ENCODE results near the gene MLLT10.
"Not testable (repeated sequence)": the region's sequence is repeated elsewhere in the genome, so short reads cannot be mapped to it uniquely, and the experiment has no call there.

MLLT10 gene

DNA sequence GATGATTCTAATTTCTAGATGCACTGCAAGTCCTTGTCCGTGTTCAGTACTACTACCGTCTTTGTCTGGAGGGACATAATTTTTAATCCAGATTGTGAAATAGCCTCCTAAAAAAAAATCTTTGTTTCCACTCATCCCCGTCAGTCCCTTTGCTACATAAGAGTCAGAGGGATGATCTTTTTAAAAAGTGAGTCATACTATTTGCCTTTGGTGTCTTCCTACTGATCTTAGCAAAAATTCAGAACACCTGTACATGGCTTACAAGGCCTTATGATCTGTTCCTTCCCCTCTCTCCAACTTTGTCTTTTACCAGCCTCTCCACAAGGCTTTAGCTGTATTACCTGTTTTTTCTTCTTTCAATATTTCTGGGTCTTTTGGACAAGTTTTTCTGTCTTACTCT is 173.5 kb downstream of the MLLT10 start:
- no peak for DNase-seq

DNA sequence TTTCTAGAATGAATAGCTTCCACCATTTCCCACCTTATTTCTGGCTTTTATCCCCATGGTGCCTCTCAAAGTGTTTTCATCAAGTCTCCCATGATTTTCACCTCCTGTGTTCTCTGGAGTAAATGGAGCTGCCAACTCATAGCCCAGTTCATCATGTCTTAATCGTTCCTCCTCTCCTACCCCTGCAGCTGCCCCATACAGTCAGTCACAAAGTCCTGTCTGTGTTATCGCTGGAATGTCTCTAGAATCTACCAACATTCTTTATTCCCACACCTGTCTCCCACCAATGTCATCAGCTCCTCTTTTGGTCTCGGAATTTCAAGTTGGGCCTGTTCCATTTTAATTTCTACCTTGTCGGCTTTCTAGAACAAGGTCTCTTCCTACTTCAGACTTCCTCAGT is 178.9 kb downstream of the MLLT10 start:
- DNase-seq, result no peak

DNA sequence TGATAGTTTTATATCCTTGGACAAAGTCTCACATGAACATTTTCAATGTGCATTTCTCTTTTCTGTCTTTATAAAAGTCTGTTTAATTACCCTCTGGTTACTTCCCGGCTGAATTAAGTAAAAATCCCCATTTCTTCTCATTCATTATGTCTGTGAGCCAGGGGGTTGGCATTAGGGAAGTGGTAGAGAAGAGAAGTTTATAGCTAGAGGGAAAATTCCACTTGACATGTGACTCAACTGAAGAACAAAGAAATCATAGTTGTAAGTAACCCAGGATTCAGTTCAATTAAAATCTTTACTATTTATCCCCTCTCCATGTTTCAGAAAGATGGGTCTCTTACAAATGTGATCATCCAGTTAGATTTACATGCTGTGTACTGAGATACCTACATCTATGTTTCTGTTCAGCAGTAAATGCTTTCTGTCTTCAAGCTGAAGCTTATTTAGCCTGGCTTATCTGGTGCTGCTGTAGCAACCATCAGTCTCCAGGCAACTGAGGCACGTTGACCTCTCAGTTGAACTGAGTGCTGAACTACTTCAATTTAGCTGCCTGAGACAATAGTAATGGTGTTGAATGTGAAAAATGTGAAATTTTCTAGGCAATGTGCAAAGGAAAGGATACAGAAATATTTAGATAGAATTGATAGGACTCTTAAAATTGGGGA is 181.6 kb downstream of the MLLT10 start:
- DNase-seq, result no peak

DNA sequence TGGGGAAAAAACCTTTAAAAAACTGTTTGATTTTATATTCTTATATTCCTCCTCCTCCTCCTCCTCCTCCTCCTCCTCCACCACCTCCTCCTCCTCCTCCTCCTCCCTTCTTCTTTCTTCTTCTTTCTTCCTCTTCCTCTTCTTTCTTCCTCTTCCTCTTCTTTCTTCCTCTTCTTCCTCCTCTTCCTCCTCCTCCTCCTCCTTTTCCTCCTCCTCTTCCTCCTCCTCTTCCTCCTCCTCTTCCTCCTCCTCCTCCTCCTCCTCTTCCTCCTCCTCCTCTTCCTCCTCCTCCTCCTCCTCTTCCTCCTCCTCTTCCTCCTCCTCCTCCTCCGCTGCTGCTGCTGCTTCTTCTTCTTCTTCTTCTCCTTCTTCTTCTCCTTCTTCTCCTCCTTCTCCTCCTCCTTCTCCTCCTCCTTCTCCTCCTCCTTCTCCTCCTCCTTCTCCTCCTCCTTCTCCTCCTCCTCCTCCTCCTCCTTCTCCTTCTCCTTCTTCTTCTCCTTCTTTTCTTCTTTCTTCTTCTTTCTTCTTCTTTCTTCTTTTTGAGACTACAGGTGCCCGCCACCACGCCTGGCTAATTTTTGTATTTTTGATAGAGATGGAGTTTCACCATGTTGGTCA is 183.5 kb downstream of the MLLT10 start:
- DNase-seq, result not testable (repeated sequence)

DNA sequence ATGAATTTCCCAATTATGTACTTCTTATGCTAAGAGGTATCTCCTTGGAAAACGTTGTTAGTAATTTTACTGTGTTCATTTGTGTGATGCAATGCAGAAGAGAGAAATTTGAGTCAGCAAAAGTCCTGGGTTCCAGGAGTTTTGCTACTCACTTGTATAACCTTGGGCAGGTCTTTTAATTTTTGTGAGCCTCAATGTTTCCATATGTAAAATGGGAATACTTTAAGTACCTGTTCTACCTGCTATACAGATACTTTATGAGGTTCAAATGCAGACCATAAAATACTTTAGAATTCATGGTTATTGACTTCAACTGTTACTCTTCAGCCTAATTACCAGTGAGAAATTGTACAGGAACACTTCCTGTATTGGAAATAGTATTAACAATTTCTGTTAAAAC is 185.5 kb downstream of the MLLT10 start:
- no peak for DNase-seq

DNA sequence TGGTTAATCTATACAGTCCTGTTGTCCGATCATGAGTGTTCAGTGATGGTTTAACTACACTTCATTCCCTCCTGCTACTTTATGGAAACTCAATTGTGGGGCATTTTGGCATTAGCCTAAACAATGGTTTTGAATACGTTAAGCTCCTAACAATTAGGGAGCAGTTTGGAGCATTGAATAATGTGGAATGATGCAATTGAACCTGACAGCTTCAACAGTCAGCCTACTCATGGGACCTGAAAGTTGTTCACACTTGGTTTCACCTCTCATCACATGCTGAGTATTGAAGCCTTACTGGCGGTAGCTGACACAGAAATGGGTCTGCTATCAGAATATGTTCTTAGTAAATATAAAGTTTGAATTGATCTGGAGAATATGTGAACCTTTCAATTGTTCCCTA is 186.1 kb downstream of the MLLT10 start:
- no peak for DNase-seq

DNA sequence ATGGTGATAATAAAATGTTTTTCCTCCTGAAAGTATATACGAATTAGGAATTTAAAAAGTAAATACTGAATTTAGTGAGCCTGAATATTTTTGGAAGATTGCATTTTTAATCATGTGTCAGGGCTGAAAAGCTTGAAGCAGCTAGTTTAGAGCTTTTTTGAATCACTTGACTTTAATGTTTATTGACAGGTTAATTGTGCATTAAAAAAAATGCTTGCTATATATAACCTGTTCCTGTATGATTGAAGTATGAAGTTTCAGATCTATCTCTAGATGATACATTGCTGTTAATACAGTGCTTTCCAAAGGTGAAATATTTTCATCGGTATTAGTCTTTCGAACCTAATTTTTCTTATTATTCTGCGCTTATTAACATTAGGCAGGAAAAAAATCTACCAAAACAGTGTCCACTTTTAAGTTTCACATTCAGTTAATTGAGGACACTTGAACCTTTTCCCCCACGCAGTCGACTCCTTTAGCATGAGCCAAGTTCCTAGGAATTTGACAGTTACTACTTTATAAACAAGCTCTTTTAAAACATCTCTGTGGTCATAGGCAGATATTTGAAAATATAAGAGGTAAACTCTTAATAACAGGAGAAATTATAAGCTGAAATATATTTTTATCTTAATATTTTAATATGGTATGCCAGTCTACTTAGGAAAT is 187.1 kb downstream of the MLLT10 start:
- DNase-seq, result no peak

DNA sequence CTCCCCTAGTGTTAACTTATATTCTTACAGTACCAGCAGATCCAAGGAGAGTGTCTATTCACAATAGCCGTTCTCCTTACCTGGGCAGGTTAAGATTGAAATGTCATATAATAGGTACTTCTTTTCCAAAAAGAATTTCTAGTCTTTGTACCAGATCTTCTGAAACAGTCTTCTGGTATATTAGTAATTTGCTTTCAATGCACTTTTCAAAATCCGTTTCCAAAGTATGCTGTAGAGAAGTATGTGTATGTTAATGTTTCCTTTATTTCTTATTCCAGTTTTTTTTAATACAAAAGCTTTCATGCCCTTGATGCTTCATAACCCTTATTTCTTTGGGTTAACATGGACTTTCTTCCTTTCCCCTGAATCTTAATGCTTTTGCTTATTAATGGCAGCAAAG is 188.2 kb downstream of the MLLT10 start:
- DNase-seq, result no peak

DNA sequence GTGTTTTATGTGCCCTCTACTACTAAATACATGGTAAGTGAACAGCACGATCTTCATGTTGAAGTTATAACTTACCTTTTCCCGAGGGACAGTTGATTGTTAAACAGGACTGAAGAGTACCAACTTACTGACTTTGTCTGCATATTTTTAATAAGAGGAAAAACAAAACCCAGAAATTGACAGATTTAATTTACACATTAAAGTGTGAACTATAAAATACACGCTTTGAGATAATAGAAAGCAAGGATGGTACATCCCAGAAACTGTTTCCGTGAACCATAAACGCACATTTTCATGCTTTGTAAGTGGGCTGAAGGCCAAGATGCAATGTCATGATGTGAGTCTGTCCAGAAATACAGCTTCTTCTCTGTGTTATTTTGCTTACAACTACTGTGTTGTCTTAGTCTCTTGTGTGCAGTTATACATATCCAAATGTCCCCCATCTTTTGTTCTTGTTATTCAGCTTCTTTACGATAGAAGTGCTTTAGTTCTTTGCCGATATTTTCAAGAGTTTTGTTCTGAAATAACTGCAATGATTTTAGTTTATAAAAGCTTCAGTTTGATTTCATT is 190.1 kb downstream of the MLLT10 start:
- DNase-seq, result no peak

DNA sequence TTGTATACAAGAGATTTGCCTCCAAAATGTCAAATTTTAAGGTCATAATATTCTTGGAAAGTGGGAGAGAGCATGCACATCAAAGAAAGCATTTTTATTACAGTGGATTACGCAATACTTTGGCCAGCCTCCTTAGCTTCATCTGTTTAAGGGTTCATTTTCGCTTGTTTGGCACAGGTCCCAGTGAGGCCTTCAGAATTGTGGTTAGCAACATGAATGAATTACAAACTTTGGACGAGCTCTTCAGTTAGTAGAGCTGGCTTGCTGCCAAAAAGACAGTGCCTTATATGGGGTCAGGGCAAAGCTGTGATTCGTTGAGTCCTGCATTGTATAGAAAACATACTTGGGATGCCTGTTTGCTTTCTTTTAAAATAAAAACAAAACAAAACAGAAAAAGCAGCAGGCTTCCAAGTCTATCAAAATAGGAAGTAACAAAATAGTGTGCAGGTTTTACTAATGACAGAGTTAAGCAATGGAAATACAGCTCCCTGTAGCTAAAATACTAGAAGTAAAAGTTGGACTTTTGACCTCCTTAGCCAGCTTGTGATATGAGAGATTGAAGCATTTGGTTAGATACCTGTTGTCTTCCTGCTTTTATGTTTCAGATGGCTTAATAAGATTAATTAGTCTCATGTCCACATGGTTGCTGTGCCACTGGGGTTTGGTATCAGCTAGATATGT is 190.8 kb downstream of the MLLT10 start:
- DNase-seq, result no peak

DNA sequence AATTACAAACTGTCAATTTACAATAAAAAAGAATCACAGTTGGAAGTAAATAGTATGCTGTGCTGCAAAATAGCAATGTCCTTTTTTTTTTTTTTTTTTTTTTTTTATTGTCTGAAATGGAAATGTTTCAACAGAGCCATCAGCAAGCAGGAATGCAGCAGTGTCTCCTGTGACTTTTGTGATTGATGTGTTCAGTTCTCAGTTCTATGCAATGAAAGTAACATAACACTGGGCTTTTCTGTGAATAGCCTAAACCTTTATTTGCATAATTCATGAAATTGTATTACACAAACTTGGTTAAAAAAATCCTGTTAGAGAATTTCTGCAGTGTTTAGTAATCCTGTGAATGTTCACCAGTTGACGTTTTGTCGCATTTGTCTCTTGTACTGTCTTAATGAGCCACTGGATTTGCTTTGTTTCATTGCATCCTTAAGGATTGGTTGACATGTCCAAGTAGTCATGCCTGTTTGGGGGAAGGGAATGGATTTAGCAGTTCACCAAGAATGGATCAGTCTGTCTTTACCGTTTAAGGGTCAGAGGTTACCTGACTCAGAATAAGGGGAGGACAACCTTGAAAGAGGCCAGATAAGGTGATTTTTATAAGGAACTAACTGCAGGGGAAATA is 192.7 kb downstream of the MLLT10 start:
- DNase-seq, result no peak

DNA sequence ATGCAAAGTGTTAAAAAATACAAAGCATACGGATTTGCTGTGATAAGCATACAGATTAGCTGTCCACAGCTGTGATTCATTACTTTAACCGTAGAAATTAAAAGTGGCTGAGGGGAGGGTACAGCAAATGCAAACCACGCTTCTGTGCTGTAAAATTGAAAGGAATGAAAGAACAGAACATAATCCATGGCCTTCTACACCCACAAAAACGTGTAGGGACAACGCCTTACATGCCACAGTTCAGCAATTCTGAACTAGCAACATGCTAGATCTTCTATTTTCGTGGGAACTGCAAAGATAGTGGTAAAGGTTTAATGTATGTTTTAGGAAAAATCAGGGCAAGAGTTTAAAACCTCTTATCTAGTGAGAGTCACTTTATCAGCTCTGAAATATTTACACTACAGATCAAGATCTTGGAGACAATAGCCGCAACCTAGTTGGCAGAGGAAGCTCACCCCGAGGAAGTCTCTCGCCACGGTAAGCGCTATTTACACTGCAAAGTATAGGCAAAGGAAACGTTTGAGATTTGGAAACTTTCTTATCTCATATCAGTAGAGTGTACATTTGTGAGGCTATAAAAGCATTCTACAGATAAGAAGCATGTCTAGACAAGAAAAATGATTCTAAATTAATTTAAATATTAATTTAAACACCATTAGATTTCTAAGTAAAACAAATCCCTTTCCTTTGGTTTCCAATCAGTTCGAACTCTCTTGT is 193.6 kb downstream of the MLLT10 start:
- no peak for DNase-seq

DNA sequence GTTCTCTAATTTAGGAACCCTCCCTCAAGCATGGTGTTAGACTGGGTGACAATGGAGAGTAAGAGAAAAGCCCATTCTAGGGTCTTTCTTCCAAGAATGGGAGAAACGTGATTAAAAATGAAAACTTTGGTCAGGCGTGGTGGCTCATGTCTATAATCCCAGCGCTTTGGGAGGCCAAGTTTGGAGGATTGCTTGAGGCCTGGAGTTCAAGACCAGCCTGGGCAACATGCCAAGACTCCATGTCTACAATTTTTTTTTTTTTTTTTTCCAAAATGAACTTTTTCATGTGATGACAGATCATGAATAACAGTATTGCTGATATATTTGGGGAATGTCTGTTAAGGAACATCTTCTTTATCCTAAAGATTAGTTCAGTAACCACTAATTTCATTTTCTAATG is 194.6 kb downstream of the MLLT10 start:
- DNase-seq, result no peak

DNA sequence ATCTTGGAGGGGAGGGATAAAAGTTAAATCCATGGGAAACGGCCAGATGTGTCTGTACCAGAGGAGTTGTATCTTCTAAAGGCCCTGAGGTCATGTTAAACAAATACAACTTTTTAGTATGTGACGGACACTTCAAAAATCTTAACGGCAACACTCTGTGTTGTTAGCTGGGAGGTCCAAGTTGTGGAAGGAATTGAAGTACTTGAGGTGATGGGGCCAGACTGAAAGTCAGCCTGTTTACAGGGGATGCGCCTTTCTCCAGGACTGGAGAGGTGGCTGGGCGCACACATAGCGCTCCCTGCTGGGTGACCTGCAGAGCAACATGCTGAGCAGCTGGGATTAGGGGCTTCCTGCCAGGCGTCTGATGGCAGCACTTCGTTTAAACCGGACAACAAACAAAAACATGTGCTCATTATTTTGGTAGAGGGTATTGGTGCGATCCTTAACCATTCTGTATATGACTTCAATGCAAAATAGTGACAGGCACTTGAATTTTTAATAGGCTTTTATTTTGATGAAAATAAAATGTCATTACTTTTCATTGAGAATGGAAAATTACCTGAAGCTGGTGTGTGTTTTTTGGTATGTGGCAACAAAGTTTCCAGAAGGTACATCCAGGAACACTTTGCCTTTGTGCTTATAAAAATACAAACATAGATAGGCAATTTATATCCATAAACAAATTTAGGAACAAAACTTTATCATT is 198.2 kb downstream of the MLLT10 start:
- no peak for DNase-seq

DNA sequence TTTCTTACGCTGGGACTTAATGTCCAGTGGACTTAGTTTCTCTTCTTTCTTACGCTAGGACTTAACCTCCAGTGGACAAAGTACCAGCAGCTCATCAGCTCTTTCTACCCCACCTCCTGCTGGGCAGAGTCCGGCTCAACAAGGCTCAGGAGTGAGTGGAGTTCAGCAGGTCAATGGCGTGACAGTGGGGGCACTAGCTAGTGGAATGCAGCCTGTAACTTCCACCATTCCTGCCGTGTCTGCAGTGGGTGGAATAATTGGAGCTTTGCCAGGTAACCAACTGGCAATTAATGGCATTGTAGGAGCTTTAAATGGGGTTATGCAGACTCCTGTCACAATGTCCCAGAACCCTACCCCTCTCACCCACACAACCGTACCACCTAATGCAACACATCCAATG is 199.7 kb downstream of the MLLT10 start:
- DNase-seq, result no peak

DNA sequence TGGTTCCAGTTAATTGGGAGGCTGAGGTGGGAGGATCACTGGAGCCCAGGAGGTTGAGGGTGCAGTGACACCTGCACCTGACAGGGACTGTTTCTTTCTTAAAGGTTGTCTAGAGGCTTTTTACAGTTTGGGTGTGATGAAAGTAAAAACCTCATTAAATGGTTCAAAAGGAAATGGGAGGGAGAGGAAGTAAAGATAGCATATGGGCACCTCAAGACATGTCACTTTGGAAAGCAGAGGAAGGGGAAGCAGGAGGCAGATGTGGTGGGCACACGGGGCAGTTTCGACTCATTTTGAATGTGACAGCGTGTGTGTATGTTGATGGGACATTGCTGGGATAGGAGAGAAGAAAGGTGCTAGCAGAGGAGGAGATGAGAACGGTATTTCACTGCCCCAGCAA is 203.1 kb downstream of the MLLT10 start:
- DNase-seq, result no peak

DNA sequence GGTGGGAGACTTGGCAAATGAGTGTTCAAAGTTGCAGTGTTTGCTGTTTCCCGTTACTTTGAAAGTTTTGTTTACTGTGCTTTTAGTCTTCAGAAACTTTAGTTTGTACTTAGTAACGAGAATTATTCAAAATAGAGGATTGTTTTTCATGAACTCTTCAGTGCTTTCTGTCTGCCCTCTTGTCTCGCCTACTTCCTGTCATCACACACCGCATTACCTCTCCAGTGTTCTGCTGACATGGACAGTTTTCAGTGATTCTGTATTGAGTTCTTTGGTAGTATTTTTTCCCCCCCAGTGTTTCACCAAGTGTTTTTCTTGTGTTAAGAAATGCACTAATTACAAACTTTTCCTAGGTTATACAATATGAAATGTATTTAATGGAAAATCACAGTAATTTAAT is 207.0 kb downstream of the MLLT10 start:
- DNase-seq, result no peak

DNA sequence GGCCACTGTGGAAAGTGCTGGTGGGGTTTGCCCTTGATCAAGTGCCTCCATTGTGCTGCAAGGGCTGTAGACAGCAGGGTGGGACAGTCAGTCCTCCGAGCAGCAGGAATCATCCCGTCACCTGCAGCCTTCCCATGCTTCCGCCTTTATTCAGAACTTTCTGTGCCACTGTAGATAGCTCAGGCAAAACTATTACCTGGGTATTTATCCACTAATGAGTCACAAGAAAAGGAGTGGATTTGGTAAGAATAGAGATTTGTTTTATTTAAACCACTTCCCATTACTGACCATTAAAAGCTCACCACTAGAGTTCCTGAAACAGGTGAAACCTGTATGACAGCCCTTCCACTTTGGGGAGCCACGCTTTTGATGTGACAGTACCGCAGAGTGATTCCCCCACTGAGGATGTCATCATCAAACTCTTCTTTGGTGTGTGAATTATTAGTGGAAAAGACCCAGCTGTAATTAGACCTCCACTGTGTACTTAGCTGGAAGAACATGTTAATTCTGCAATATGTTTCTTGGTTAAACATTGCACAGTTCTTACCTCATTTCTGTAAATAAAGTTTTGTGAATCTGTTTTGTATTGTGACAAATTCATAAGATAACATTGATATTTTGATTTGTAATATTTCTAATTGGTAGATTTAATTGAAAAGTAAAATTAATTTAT is 208.8 kb downstream of the MLLT10 start:
- no peak for DNase-seq

DNA sequence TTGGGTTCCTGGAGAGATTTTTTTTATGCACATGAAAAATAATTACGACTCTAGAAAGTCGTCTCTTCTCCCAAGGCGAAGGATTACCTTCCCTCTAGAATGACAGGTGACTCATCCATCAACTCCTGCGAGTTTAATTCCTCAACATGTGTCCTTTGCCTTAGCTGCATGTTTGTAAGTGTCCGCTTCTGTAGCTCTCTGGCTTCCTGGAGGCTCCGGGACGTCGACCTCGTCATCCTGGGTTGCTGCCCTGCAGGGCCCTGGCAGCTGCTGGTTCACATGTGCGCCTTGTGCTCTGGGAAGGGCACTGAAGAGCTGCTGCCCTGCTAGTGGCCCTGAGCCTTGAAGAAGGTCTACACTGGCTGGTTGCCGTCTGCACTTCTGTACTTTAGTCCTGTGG is 210.2 kb downstream of the MLLT10 start:
- no peak for DNase-seq

DNA sequence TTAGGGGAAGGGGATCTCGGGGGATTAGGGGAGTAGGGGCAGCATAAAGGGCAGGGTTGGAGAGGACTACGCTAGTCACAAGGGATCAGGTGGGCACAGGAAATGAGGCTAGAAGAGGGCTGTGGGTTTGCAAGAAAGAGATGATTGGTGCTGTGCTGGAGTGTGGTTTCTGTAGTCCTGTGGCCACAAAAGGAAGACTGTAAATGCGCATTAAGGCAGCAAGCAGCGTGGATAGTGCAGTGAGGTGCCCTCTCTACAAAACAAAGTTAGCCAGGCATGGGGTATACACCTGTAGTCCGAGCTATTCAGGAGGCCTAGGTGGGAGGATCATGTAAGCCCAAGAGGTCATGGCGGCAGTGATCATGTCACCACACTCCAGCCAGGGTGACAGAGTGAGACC is 212.1 kb downstream of the MLLT10 start:
- DNase-seq, result no peak

DNA sequence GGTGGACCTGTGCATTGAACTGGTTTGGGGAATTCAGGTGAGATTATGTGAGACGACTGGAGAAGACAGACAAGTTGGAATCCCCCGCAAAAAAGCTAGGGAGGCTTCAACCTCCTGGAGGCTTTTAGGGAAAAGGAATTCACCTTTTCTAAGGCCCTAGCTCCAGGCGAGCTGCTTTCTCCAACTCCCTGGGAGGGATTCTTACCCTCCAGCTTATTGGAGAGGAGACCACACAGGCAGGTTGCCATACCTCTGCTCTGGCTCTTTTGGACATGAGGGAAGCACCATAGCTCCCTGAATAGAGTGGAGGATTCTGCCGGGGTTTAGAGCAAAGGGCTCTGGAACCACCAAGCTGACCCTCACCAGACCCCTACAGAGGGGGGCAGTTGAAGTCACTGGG is 213.8 kb downstream of the MLLT10 start:
- no peak for DNase-seq
